GM18909 (cell line): Measurements from ENCODE around the gene PIMREG.

Source experiments
- ATAC-seq: cut with Tn5 transposase; IDR thresholded peaks from one replicate; pipeline ENCODE4 v1.9.1; 2021; ENCODE audit warnings: mild to moderate bottlenecking; ENCODE audit not compliant: unreplicated experiment, poor library complexity

PIMREG gene

GRCh38 chr17:6496640-6497441, 52.6 kb downstream of the PIMREG start:
- no peak for ATAC-seq

GRCh38 chr17:6497496-6498221, 53.4 kb downstream of the PIMREG start:
- no peak for ATAC-seq

GRCh38 chr17:6498356-6498755, 54.1 kb downstream of the PIMREG start:
- no peak for ATAC-seq

GRCh38 chr17:6498901-6499540, 54.8 kb downstream of the PIMREG start:
- no peak for ATAC-seq
